Raji (cell line): ENCODE measurements around the gene GABBR2.

ENCODE experiments used
- POLR2A ChIP-seq: IDR thresholded peaks from 2 replicates; pipeline ENCODE4 v1.6.1; 2011; ENCODE audit warnings: low read depth, low read length, control low read depth; ENCODE audit not compliant: insufficient read depth

The GABBR2 gene

GRCh38 chr9:98732091-98732490 is 23.4 kb upstream of the GABBR2 start:
- no peak for TF ChIP-seq POLR2A

- no peak for TF ChIP-seq POLR2A
Observed at GRCh38 chr9:98730871-98731270, 22.1 kb upstream of the GABBR2 start.

- no peak for TF ChIP-seq POLR2A
Observed at GRCh38 chr9:98728500-98728899, 19.8 kb upstream of the GABBR2 start.

GRCh38 chr9:98727428-98727827 is 18.7 kb upstream of the GABBR2 start:
- no peak for TF ChIP-seq POLR2A

- no peak for TF ChIP-seq POLR2A
Observed at GRCh38 chr9:98726735-98727134, 18.0 kb upstream of the GABBR2 start.

GRCh38 chr9:98724810-98725530 is 16.2 kb upstream of the GABBR2 start:
- TF ChIP-seq POLR2A: no peak

- TF ChIP-seq POLR2A: no peak
Observed at GRCh38 chr9:98721643-98722042, 12.9 kb upstream of the GABBR2 start.

- TF ChIP-seq POLR2A: no peak
Observed at GRCh38 chr9:98720402-98720801, 11.7 kb upstream of the GABBR2 start.

GRCh38 chr9:98719055-98719454 is 10.3 kb upstream of the GABBR2 start:
- TF ChIP-seq POLR2A: no peak

- TF ChIP-seq POLR2A: no peak
Observed at GRCh38 chr9:98714833-98715232, 6.1 kb upstream of the GABBR2 start.

- no peak for TF ChIP-seq POLR2A
Observed at GRCh38 chr9:98712987-98713386, 4.3 kb upstream of the GABBR2 start.

GRCh38 chr9:98709968-98710965 is 1.5 kb upstream of the GABBR2 start:
- no peak for TF ChIP-seq POLR2A

- TF ChIP-seq POLR2A: no peak
Observed at GRCh38 chr9:98708103-98708932, 417 bp downstream of the GABBR2 start.

- no peak for TF ChIP-seq POLR2A
Observed at GRCh38 chr9:98707166-98708102, 1.3 kb downstream of the GABBR2 start.

- TF ChIP-seq POLR2A: no peak
Observed at GRCh38 chr9:98706651-98707165, 2.0 kb downstream of the GABBR2 start.
